Tibial nerve (tissue), 4 donors: ENCODE results near the gene CYBA. TPM values are rescaled to one million over a fixed set of nuclear protein-coding genes. Genes with fewer than 3 reads are reported as not detected.

ENCODE experiments used
- DNase-seq, 2 donors: peaks; one replicate each; pipeline ENCODE4 v3.0.0-alpha.2; 2019; ENCODE audit warnings: low spot score in 2 of 2
- H3K27ac ChIP-seq, 4 donors: fragments of 200-600 bp; sonication (generic) in 3 of 4; one replicate each; pipeline ENCODE4 v1.5.1; 2017 to 2019; ENCODE audit warnings: mild to moderate bottlenecking in 1 of 4
- H3K27me3 ChIP-seq, 2 donors: fragments of 200-600 bp; sonication (generic) in 1 of 2; one replicate each; pipeline versions ENCODE4 v1.5.1 to v1.6.0; 2017 to 2019
- H3K36me3 ChIP-seq, 3 donors: fragments of 200-600 bp; sonication (generic); one replicate each; pipeline ENCODE4 v1.5.1; 2018 to 2019
- H3K4me1 ChIP-seq, 4 donors: fragments of 200-600 bp; sonication (generic) in 3 of 4; one replicate each; pipeline ENCODE4 v1.5.1; 2017 to 2019
- H3K4me3 ChIP-seq, 4 donors: fragments of 200-600 bp; sonication (generic) in 3 of 4; one replicate each; pipeline ENCODE4 v1.5.1; 2017 to 2019; ENCODE audit warnings: mild to moderate bottlenecking in 1 of 4, moderate library complexity in 1 of 4
- H3K9me3 ChIP-seq, 4 donors: fragments of 200-600 bp; sonication (generic) in 3 of 4; one replicate each; pipeline ENCODE4 v1.5.1; 2017 to 2019
- CTCF ChIP-seq, 5 experiments: fragments of 200-600 bp in 3 of 5; fragments of 450-650 bp in 2 of 5; sonication (generic) in 3 of 5; IDR thresholded peaks; one replicate each; pipeline ENCODE4 v1.5.1; 2016 to 2019; ENCODE audit warnings: antibody characterized with exemption in 5 of 5, mild to moderate bottlenecking in 3 of 5, moderate library complexity in 2 of 5
- EP300 ChIP-seq, 2 donors: sonication (generic); formaldehyde crosslinking; IDR thresholded peaks; one replicate each; pipeline ENCODE4 v1.6.1; 2017; ENCODE audit warnings: antibody characterized with exemption in 2 of 2, mild to moderate bottlenecking in 1 of 2
- POLR2A ChIP-seq, 2 donors: fragments of 450-650 bp; IDR thresholded peaks; one replicate each; pipeline ENCODE4 v1.6.1; 2017; ENCODE audit warnings: antibody characterized with exemption in 2 of 2, mild to moderate bottlenecking in 2 of 2, moderate library complexity in 2 of 2
- WGBS, 2 donors: methylation state at CpG; one replicate each; pipeline ENCODE4 v1.1.5; 2018; 5-methylcytosine and 5-hydroxymethylcytosine counted together
- total RNA-seq, 4 donors: library from RNA; depleted of rRNA; stranded (reverse); fragments of >200 nt; gene quantifications; one replicate each; pipeline ENCODE4 v1.1.0, GENCODE V29; 2016

Gene CYBA
- total RNA-seq, 4 donors from 2014 or later, result 86.3 to 199 (median 121) TPM

- H3K4me1 ChIP-seq, result peaks cover 0 to 29% (median 17%) of the 10 kb centered on the region in 4 donors
- H3K36me3 ChIP-seq, result peaks cover 0 to 73% (median 9%) of the 10 kb centered on the region in 3 donors
- 83 to 89% methylated on average over 41 to 47 of the region's 47 CpGs for WGBS, 2 donors
- H3K27me3 ChIP-seq, result peaks cover 0 to under 1% of the 10 kb centered on the region in 2 donors
- H3K9me3 ChIP-seq, result no peaks in the 10 kb centered on the region
- no peak for DNase-seq
- no peak overlapping the region for H3K4me3 ChIP-seq
- H3K27ac ChIP-seq, result no peak overlapping the region
- no peak for TF ChIP-seq POLR2A (IDR thresholded peaks at IDR 0.05)
- TF ChIP-seq EP300 (IDR thresholded peaks at IDR 0.05), result no peak
- no peak for TF ChIP-seq CTCF (IDR thresholded peaks at IDR 0.05)
Measured at GRCh38 chr16:88697116-88697830, 46.4 kb upstream of the CYBA start.

GRCh38 chr16:88696441-88696840 lies 45.6 kb upstream of the CYBA start:
- peaks cover 0 to 65% (median 9%) of the 10 kb centered on the region in 3 donors for H3K36me3 ChIP-seq

GRCh38 chr16:88695753-88696152 lies 44.9 kb upstream of the CYBA start:
- H3K27ac ChIP-seq, result no peak overlapping the region
- H3K9me3 ChIP-seq, result no peaks in the 10 kb centered on the region
- no peak overlapping the region for H3K4me3 ChIP-seq
- no peak for TF ChIP-seq EP300 (IDR thresholded peaks at IDR 0.05)
- WGBS, 2 donors, result 84 to 90% methylated on average over 7 of the region's 7 CpGs
- peaks cover 0 to 59% (median 9%) of the 10 kb centered on the region in 3 donors for H3K36me3 ChIP-seq
- H3K27me3 ChIP-seq, result peaks cover 0 to 14% of the 10 kb centered on the region in 2 donors
- peaks cover 0 to 24% (median 6%) of the 10 kb centered on the region in 4 donors for H3K4me1 ChIP-seq
- DNase-seq, result no peak

More at GRCh38 chr16:88696441-88696840, 45.6 kb upstream of the CYBA start:
- TF ChIP-seq EP300 (IDR thresholded peaks at IDR 0.05), result no peak
- no peak for TF ChIP-seq POLR2A (IDR thresholded peaks at IDR 0.05)
- TF ChIP-seq CTCF (IDR thresholded peaks at IDR 0.05), result no peak
- Histone ChIP-seq H3K9me3 (no peaks in the 10 kb centered on the region), H3K27me3 (peaks cover 0 to 9% of the 10 kb centered on the region in 2 donors), H3K27ac (no peak overlapping the region), H3K4me1 (peaks cover 0 to 27% (median 12%) of the 10 kb centered on the region in 4 donors), H3K4me3 (no peak overlapping the region)
- DNase-seq, result no peak
- 85 to 86% methylated on average over 14 of the region's 14 CpGs for WGBS, 2 donors

DNA sequence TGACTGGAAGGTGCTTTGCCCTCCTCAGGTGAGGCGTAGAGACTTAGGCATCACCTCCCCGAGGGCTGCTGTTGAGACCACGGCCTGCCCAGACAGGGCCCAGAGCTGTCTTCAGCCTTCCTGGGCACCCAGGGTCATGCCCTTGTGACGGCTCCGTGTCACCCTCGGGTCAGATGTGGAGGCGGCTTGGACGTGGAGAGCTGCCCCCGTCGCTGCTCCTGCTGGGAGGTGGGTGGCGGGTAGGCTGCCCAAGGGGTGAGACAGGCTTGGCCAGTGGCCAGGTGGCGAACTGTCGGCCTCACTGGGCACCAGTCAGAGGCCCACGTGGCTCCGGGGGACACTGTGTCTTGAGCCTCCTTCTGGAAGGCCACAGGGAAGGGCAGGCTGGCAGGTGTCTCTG lies 44.4 kb upstream of the CYBA start:
- DNase-seq, result no peak
- TF ChIP-seq EP300 (IDR thresholded peaks at IDR 0.05), result no peak
- Histone ChIP-seq H3K27me3 (peaks cover 0 to 19% of the 10 kb centered on the region in 2 donors), H3K36me3 (peaks cover 0 to 53% (median 9%) of the 10 kb centered on the region in 3 donors), H3K27ac (no peak overlapping the region), H3K4me3 (no peak overlapping the region), H3K4me1 (peaks cover 0 to 21% (median 4%) of the 10 kb centered on the region in 4 donors), H3K9me3 (no peaks in the 10 kb centered on the region)
- WGBS, 2 donors, result 65 to 72% methylated on average over 5 to 14 of the region's 15 CpGs

DNA sequence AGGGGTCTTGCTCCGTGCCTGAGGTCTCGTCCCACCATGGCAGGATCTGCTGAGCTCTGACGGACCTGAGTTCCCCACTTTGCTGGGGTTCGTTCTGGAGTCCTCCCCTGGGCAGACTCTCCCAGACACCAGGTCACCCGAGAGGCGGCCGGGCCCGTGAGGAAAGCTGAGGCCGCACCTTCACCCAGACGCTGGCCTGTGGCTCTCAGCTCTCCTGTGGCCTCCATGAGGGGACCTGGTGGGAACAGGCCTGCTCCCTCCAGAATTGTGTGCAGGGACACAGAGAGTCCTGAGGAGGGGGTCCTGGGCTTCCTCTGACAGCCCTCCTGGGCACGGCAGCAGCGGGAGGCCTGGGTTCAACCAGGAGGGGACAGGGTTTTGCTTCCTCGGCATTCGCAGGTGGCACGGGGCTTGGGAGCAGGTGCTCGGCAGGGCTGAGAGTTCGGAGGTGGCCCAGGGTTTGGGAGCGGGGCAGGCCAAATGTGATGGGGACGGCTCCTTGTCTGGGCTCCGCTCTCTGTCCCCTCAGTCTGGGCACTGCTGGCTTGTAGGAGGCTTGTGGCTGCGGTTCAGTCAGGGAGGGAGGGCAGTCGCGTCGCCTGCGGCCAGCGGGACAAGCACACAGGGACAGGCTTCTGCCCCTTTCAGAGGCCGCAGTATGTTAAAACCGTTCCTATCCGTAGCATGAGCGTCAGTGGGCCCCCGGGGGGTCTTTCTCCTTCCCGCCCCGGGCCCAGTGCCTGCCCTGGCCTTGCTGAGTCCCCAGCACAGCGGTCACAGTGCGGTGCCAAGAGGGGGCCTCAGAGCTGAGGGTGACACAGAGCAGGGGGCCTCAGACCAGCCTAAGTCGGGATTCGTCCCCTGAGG lies 43.6 kb upstream of the CYBA start:
- Histone ChIP-seq H3K9me3 (no peaks in the 10 kb centered on the region), H3K27ac (no peak overlapping the region), H3K4me3 (no peak overlapping the region), H3K4me1 (peaks cover 0 to 14% (median 0%) of the 10 kb centered on the region in 4 donors), H3K27me3 (peaks cover 0 to 26% of the 10 kb centered on the region in 2 donors), H3K36me3 (peaks cover 0 to 46% (median 9%) of the 10 kb centered on the region in 3 donors)
- DNase-seq, result no peak
- 78 to 86% methylated on average over 23 to 28 of the region's 37 CpGs for WGBS, 2 donors
- TF ChIP-seq EP300 (IDR thresholded peaks at IDR 0.05) (no peak), POLR2A (IDR thresholded peaks at IDR 0.05) (no peak), CTCF (IDR thresholded peaks at IDR 0.05) (no peak)
